HG03060 (cell line): ENCODE measurements around the gene DPH6.
"Not testable (repeated sequence)": the region's sequence is repeated elsewhere in the genome, so short reads cannot be mapped to it uniquely, and the experiment has no call there.

ENCODE experiments used
- ATAC-seq: cut with Tn5 transposase; IDR thresholded peaks from one replicate; pipeline ENCODE4 v1.9.1; 2021; ENCODE audit warnings: low read depth, moderate number of reproducible peaks; ENCODE audit not compliant: unreplicated experiment

Gene DPH6

GRCh38 chr15:35362195-35362829, 183.7 kb downstream of the DPH6 start:
- no peak for ATAC-seq

GRCh38 chr15:35358824-35359223, 187.1 kb downstream of the DPH6 start:
- no peak for ATAC-seq

GRCh38 chr15:35351059-35351458, 194.9 kb downstream of the DPH6 start:
- ATAC-seq: no peak

GRCh38 chr15:35349916-35350315, 196.0 kb downstream of the DPH6 start:
- no peak for ATAC-seq

- ATAC-seq: no peak
These were observed 215.0 kb downstream of the DPH6 start for GRCh38 chr15:35330916-35331315.

GRCh38 chr15:35330048-35330695, 215.8 kb downstream of the DPH6 start:
- ATAC-seq: no peak

GRCh38 chr15:35329521-35329961, 216.4 kb downstream of the DPH6 start:
- ATAC-seq: no peak

GRCh38 chr15:35328836-35329235, 217.1 kb downstream of the DPH6 start:
- not testable (repeated sequence) for ATAC-seq

- no peak for ATAC-seq
These were observed 218.2 kb downstream of the DPH6 start for GRCh38 chr15:35327789-35328188.

- ATAC-seq: no peak
These were observed 220.5 kb downstream of the DPH6 start for GRCh38 chr15:35325374-35325941.

- ATAC-seq: no peak
These were observed 222.8 kb downstream of the DPH6 start for GRCh38 chr15:35323141-35323540.

- ATAC-seq: no peak
These were observed 224.0 kb downstream of the DPH6 start for GRCh38 chr15:35321926-35322325.

- ATAC-seq: no peak
These were observed 225.1 kb downstream of the DPH6 start for GRCh38 chr15:35320911-35321310.
